GM23248 (cell line): ENCODE results near the gene DZIP1. TPM values are rescaled to one million over a fixed set of nuclear protein-coding genes. Genes with fewer than 3 reads are reported as not detected.

ENCODE experiments used
- DNase-seq: peaks from one replicate; pipeline ENCODE4 v3.0.0-alpha.2; 2015
- H2AFZ ChIP-seq: fragments of 200-600 bp; sonication (generic); 2 replicates; pipeline ENCODE4 v1.6.1; 2016; ENCODE audit warnings: antibody characterized with exemption
- H3F3A ChIP-seq: fragments of 200-600 bp; sonication (generic); 2 replicates; pipeline ENCODE4 v1.6.1; 2016; ENCODE audit warnings: mild to moderate bottlenecking, antibody characterized with exemption, mixed run types; ENCODE audit not compliant: insufficient read depth
- H3K27ac ChIP-seq: fragments of 200-600 bp; sonication (generic); 2 replicates; pipeline ENCODE4 v1.5.1; 2016; ENCODE audit warnings: mild to moderate bottlenecking
- H3K27me3 ChIP-seq: fragments of 200-600 bp; sonication (generic); replicated peaks from 2 replicates; pipeline ENCODE4 v1.6.1; 2016; ENCODE audit warnings: mild to moderate bottlenecking; ENCODE audit not compliant: insufficient read depth
- H3K36me3 ChIP-seq: fragments of 200-600 bp; sonication (generic); 2 replicates; pipeline ENCODE4 v1.6.1; 2016; ENCODE audit warnings: low read depth, mild to moderate bottlenecking
- H3K4me1 ChIP-seq: fragments of 200-600 bp; sonication (generic); 2 replicates; pipeline ENCODE4 v1.6.1; 2016; ENCODE audit warnings: mild to moderate bottlenecking; ENCODE audit not compliant: insufficient read depth
- H3K4me2 ChIP-seq: fragments of 200-600 bp; sonication (generic); one replicate; pipeline ENCODE4 v1.6.1; 2016; ENCODE audit warnings: mild to moderate bottlenecking; ENCODE audit not compliant: unreplicated experiment
- H3K4me3 ChIP-seq: fragments of 200-600 bp; sonication (generic); 2 replicates; pipeline ENCODE4 v1.5.1; 2016; ENCODE audit warnings: mild to moderate bottlenecking
- H3K79me2 ChIP-seq: fragments of 200-600 bp; sonication (generic); 2 replicates; pipeline ENCODE4 v1.6.1; 2016; ENCODE audit warnings: mild to moderate bottlenecking; ENCODE audit not compliant: insufficient read depth
- H3K9ac ChIP-seq: fragments of 200-600 bp; sonication (generic); 2 replicates; pipeline ENCODE4 v1.6.1; 2016; ENCODE audit warnings: mild to moderate bottlenecking
- H3K9me2 ChIP-seq: fragments of 200-600 bp; sonication (generic); 2 replicates; pipeline ENCODE4 v1.6.1; 2016; ENCODE audit warnings: mixed run types, mild to moderate bottlenecking, moderate library complexity; ENCODE audit not compliant: insufficient read depth
- H3K9me3 ChIP-seq: fragments of 200-600 bp; sonication (generic); one replicate; pipeline ENCODE4 v1.6.1; 2017; ENCODE audit warnings: low read depth
- H4K20me1 ChIP-seq: fragments of 200-600 bp; sonication (generic); 2 replicates; pipeline ENCODE4 v1.6.0; 2016; ENCODE audit not compliant: insufficient read depth
- EZH2 ChIP-seq: fragments of 200-600 bp; sonication (generic); IDR thresholded peaks from 2 replicates; pipeline ENCODE4 v1.6.1; 2018; ENCODE audit warnings: antibody characterized with exemption, mild to moderate bottlenecking; ENCODE audit not compliant: insufficient read depth, poor library complexity, severe bottlenecking
- EZH2phosphoT487 ChIP-seq: fragments of 200-600 bp; sonication (generic); IDR thresholded peaks from 2 replicates; pipeline ENCODE4 v1.6.1; 2018; ENCODE audit warnings: antibody characterized with exemption, moderate library complexity, mild to moderate bottlenecking, low read depth; ENCODE audit not compliant: insufficient read depth
- WGBS, 2 experiments: methylation state at CpG; one replicate each; pipeline ENCODE4 v1.1.6; 2015 to 2017; ENCODE audit warnings: low lambda C conversion rate in 2 of 2, low coverage in 1 of 2; ENCODE audit errors: missing lambda C conversion rate in 2 of 2; 5-methylcytosine and 5-hydroxymethylcytosine counted together
- in situ Hi-C: fragments of 300-500 bp; cut with MboI; formaldehyde crosslinking; loops from 2 replicates; pipeline ENCODE4 v1.15.0; 2020
- polyA plus RNA-seq: library from polyadenylated mRNA; unstranded; fragments of >200 nt; fragmentation: Nextera tagmentation; extraction: Ambion mirVana; gene quantifications from 2 replicates; pipeline ENCODE4 v1.2.1, GENCODE V29; 2016
- total RNA-seq: library from RNA; depleted of rRNA; stranded (reverse); fragments of >200 nt; shearing (Covaris generic); gene quantifications from 2 replicates; pipeline ENCODE4 v1.2.3, GENCODE V29; 2014

DZIP1 gene
- total and polyA plus RNA-seq, 2 experiments from 2014 or later, result 8.0 to 22.8 TPM

- H3K9ac ChIP-seq, result no peak overlapping the region
- H3K4me3 ChIP-seq, result no peak overlapping the region
- DNase-seq, result peak; percentile 61
- no peaks in the 10 kb centered on the region for H3K27me3 ChIP-seq
- in situ Hi-C loops, result loop anchor here (25.0 kb wide), 1 partner anchor 230 kb away; no protein-coding TSS in a partner anchor
- H2AFZ ChIP-seq, result no peak overlapping the region
- 0 out of 2 replicates have a peak, but pooled peaks cover 12% of the 10 kb centered on the region for H3F3A ChIP-seq
- no peaks in the 10 kb centered on the region for H3K9me3 ChIP-seq
- no peak for TF ChIP-seq EZH2phosphoT487
- TF ChIP-seq EZH2, result no peak
- H3K36me3 ChIP-seq, result peaks cover 50% of the 10 kb centered on the region
- H3K27ac ChIP-seq, result no peak overlapping the region
- no peaks in the 10 kb centered on the region for H3K79me2 ChIP-seq
- H3K4me2 ChIP-seq, result no peak overlapping the region
- no peaks in the 10 kb centered on the region for H4K20me1 ChIP-seq
- H3K9me2 ChIP-seq, result no peaks in the 10 kb centered on the region
- H3K4me1 ChIP-seq, result 0 out of 2 replicates have a peak, but pooled peaks cover 3% of the 10 kb centered on the region
- 29 to 32% methylated on average over 1 of the region's 1 CpG for WGBS, 2 experiments
Measured at GRCh38 chr13:95607366-95607765, 37.1 kb downstream of the DZIP1 start.

- H3K36me3 ChIP-seq, result peaks cover 40% of the 10 kb centered on the region
- no peak overlapping the region for H3K27ac ChIP-seq
- no peak for DNase-seq
- no peak overlapping the region for H2AFZ ChIP-seq
- 99 to 100% methylated on average over 3 of the region's 3 CpGs for WGBS, 2 experiments
- no peak overlapping the region for H3K9ac ChIP-seq
- H3F3A ChIP-seq, result 0 out of 2 replicates have a peak, but pooled peaks cover 12% of the 10 kb centered on the region
- TF ChIP-seq EZH2, result no peak
- TF ChIP-seq EZH2phosphoT487, result no peak
- in situ Hi-C loops, result loop anchor here (25.0 kb wide), 1 partner anchor 232 kb away; no protein-coding TSS in a partner anchor
- H3K79me2 ChIP-seq, result no peaks in the 10 kb centered on the region
- H3K9me3 ChIP-seq, result no peaks in the 10 kb centered on the region
- H4K20me1 ChIP-seq, result no peaks in the 10 kb centered on the region
- H3K4me1 ChIP-seq, result 0 out of 2 replicates have a peak, but pooled peaks cover 3% of the 10 kb centered on the region
- no peaks in the 10 kb centered on the region for H3K27me3 ChIP-seq
- H3K4me3 ChIP-seq, result no peak overlapping the region
- no peaks in the 10 kb centered on the region for H3K9me2 ChIP-seq
- H3K4me2 ChIP-seq, result no peak overlapping the region
Measured at GRCh38 chr13:95605448-95606125, 38.9 kb downstream of the DZIP1 start.

- Histone ChIP-seq H3K9me2 (no peaks in the 10 kb centered on the region), H3K4me2 (no peak overlapping the region), H3K27ac (no peak overlapping the region), H4K20me1 (no peaks in the 10 kb centered on the region), H3K9ac (no peak overlapping the region), H3F3A (0 out of 2 replicates have a peak, but pooled peaks cover 12% of the 10 kb centered on the region), H3K9me3 (no peaks in the 10 kb centered on the region), H3K36me3 (peaks cover 37% of the 10 kb centered on the region), H3K79me2 (no peaks in the 10 kb centered on the region), H3K4me3 (no peak overlapping the region), H3K4me1 (0 out of 2 replicates have a peak, but pooled peaks cover 3% of the 10 kb centered on the region), H2AFZ (no peak overlapping the region), H3K27me3 (no peaks in the 10 kb centered on the region)
- in situ Hi-C loops, result loop anchor here (25.0 kb wide), 1 partner anchor 233 kb away; no protein-coding TSS in a partner anchor
- DNase-seq, result no peak
- TF ChIP-seq EZH2phosphoT487, result no peak
- no peak for TF ChIP-seq EZH2
- 98 to 100% methylated on average over 3 of the region's 3 CpGs for WGBS, 2 experiments
Measured at GRCh38 chr13:95604556-95604915, 40.0 kb downstream of the DZIP1 start.

GRCh38 chr13:95603887-95604555 is 40.5 kb downstream of the DZIP1 start:
- no peak overlapping the region for H3K27ac ChIP-seq
- H3K27me3 ChIP-seq, result no peaks in the 10 kb centered on the region
- no peak overlapping the region for H3K4me2 ChIP-seq
- in situ Hi-C loops, result loop anchor here (25.0 kb wide), 1 partner anchor 233 kb away; no protein-coding TSS in a partner anchor
- H3K9me2 ChIP-seq, result no peaks in the 10 kb centered on the region
- H3K36me3 ChIP-seq, result peaks cover 40% of the 10 kb centered on the region
- H3K79me2 ChIP-seq, result no peaks in the 10 kb centered on the region
- 0 out of 2 replicates have a peak, but pooled peaks cover 3% of the 10 kb centered on the region for H3K4me1 ChIP-seq
- H3F3A ChIP-seq, result 0 out of 2 replicates have a peak, but pooled peaks cover 12% of the 10 kb centered on the region
- WGBS, 2 experiments, result 90 to 92% methylated on average over 12 of the region's 12 CpGs
- DNase-seq, result peak; percentile 10
- H2AFZ ChIP-seq, result no peak overlapping the region
- no peak for TF ChIP-seq EZH2
- no peak for TF ChIP-seq EZH2phosphoT487
- no peak overlapping the region for H3K4me3 ChIP-seq
- H3K9ac ChIP-seq, result no peak overlapping the region
- no peaks in the 10 kb centered on the region for H3K9me3 ChIP-seq
- H4K20me1 ChIP-seq, result no peaks in the 10 kb centered on the region
